HG03442 (cell line): ENCODE results near the gene CDC25C.

ENCODE experiments used
- ATAC-seq: cut with Tn5 transposase; IDR thresholded peaks from one replicate; pipeline ENCODE4 v1.9.1; 2021; ENCODE audit warnings: mild to moderate bottlenecking, moderate library complexity; ENCODE audit not compliant: unreplicated experiment

Gene CDC25C

DNA sequence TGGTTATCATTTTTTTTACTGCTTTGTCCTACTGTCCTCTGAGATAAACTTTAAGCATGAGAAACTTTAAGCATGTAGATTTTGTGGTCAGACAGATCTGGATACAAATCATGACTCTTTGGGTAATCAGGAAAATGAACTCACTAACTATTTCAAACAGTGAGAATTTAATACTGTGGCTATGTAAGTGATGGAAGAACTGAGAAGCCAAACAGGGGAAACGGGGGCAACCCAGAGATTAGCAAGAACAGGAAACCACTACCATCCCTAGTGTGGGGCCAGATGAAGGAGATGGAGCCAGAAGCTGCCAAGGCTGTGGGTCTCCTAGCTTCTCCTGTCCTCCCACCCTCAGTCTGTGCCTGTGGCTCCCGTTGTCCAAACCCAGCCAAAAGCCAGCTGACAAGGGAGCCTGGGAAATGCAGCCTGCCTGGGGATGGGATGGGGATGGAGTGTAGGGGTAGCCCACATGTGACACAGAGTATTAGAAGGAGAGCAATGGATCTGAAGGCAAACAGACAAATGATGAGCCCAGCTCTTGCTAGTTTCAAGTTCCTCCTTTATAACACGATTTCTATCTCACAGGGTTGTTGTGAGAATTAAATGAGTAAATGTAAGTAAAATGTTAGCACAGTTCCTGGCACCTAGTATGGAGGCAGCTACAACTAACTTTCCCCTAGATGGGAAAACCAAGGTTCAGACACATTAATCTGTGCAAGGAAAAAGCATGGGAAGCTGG is 90.8 kb downstream of the CDC25C start:
- ATAC-seq: no peak

DNA sequence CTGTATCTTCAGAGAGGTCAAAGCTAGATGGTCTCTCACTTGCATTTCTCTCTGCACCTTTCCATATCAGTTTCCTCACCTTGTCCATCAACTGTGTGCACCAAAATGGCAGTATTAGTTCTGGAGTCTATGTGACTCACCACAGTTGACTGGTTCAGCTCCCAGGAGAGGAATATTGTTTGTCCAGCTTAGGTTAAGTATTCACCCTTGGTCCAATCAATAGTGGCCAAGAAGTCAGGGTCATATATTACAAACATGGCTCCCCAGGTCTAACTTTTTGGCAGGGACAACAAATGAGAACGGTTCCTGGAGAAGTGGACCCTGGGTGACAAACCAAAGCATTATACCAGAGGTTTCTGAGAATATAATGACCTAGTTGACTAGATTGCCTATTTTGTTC is 93.6 kb downstream of the CDC25C start:
- no peak for ATAC-seq
